Measurements from ENCODE around the gene PPIB. TPM values are rescaled to one million over a fixed set of nuclear protein-coding genes. Genes with fewer than 3 reads are reported as not detected.

PPIB gene
- polyA plus RNA-seq, 1 donor (not counting 4 experiments of a cell fraction or from before 2014, with no cell fraction given): 544 TPM

GRCh38 chr15:64141798-64142512 lies 20.9 kb downstream of the PPIB start:
- dilution Hi-C loops (cut with MboI; ENCODE audit: extremely low pct_ligation_motif_present, low sequenced_read_pairs): no loop called here
- H3K4me3 ChIP-seq (ENCODE audit: control insufficient read depth in 2 of 3, extremely low read depth in 1 of 3, insufficient read depth in 2 of 3, low read depth in 1 of 3, low read length in 3 of 3): no peak overlapping the region
- no peak overlapping the region for H3K27ac ChIP-seq (ENCODE audit: control insufficient read depth, insufficient read depth, low read length)
- FAIRE-seq: no peak
- H4K20me1 ChIP-seq (ENCODE audit: control insufficient read depth, extremely low read depth, insufficient read depth, low read length): no peaks in the 10 kb centered on the region
- H3K4me2 ChIP-seq (ENCODE audit: control insufficient read depth, extremely low read depth, insufficient read depth, low read depth, low read length): no peak overlapping the region
- no peaks in the 10 kb centered on the region for H3K4me1 ChIP-seq (ENCODE audit: control insufficient read depth, extremely low read depth, insufficient read depth, low read length)
- H3K9me1 ChIP-seq (ENCODE audit: control insufficient read depth, extremely low read depth, insufficient read depth, low read length): no peaks in the 10 kb centered on the region
- H3K36me3 ChIP-seq (ENCODE audit: control insufficient read depth in 2 of 2, extremely low read depth in 1 of 2, insufficient read depth in 2 of 2, low read length in 2 of 2): peaks cover 19% of the 10 kb centered on the region in 2 experiments
- no peaks in the 10 kb centered on the region for H3K79me2 ChIP-seq (ENCODE audit: control insufficient read depth, insufficient read depth, low read length)
- H2AFZ ChIP-seq (ENCODE audit: control insufficient read depth, low read length): no peak overlapping the region
- DNase-seq (ENCODE audit: low read depth, low spot score): no peak
- no peaks in the 10 kb centered on the region for H3K27me3 ChIP-seq (ENCODE audit: control insufficient read depth, extremely low read depth, insufficient read depth, low read length)
- H3K9me3 ChIP-seq (ENCODE audit: control insufficient read depth, low read depth, low read length): no peaks in the 10 kb centered on the region
- no peak for TF ChIP-seq CTCF (optimal IDR thresholded peaks at IDR 0.05 in 1 of 3, IDR thresholded peaks at IDR 0.05 in 1 of 3, conservative IDR thresholded peaks at IDR 0.05 in 1 of 3; ENCODE audit: extremely low read depth in 1 of 3, insufficient read depth in 2 of 3, low read length in 3 of 3)
- TF ChIP-seq EZH2 (IDR thresholded peaks at IDR 0.05; ENCODE audit: low read length): no peak
- H3K9ac ChIP-seq (ENCODE audit: control insufficient read depth, extremely low read depth, insufficient read depth, low read length): no peak overlapping the region

GRCh38 chr15:64138331-64138941 lies 24.4 kb downstream of the PPIB start:
- Histone ChIP-seq H4K20me1 (ENCODE audit: control insufficient read depth, extremely low read depth, insufficient read depth, low read length) (no peaks in the 10 kb centered on the region), H3K4me3 (ENCODE audit: control insufficient read depth in 2 of 3, extremely low read depth in 1 of 3, insufficient read depth in 2 of 3, low read depth in 1 of 3, low read length in 3 of 3) (no peak overlapping the region), H3K27ac (ENCODE audit: control insufficient read depth, insufficient read depth, low read length) (no peak overlapping the region), H3K36me3 (ENCODE audit: control insufficient read depth in 2 of 2, extremely low read depth in 1 of 2, insufficient read depth in 2 of 2, low read length in 2 of 2) (peaks cover 28 to 30% of the 10 kb centered on the region in 2 experiments), H3K4me2 (ENCODE audit: control insufficient read depth, extremely low read depth, insufficient read depth, low read depth, low read length) (no peak overlapping the region), H2AFZ (ENCODE audit: control insufficient read depth, low read length) (no peak overlapping the region), H3K9me1 (ENCODE audit: control insufficient read depth, extremely low read depth, insufficient read depth, low read length) (no peaks in the 10 kb centered on the region), H3K79me2 (ENCODE audit: control insufficient read depth, insufficient read depth, low read length) (no peaks in the 10 kb centered on the region), H3K9ac (ENCODE audit: control insufficient read depth, extremely low read depth, insufficient read depth, low read length) (no peak overlapping the region), H3K27me3 (ENCODE audit: control insufficient read depth, extremely low read depth, insufficient read depth, low read length) (no peaks in the 10 kb centered on the region), H3K4me1 (ENCODE audit: control insufficient read depth, extremely low read depth, insufficient read depth, low read length) (no peaks in the 10 kb centered on the region), H3K9me3 (ENCODE audit: control insufficient read depth, low read depth, low read length) (no peaks in the 10 kb centered on the region)
- dilution Hi-C loops (cut with MboI; ENCODE audit: extremely low pct_ligation_motif_present, low sequenced_read_pairs): no loop called here
- DNase-seq (ENCODE audit: low read depth, low spot score) (no peak), FAIRE-seq (no peak)
- TF ChIP-seq CTCF (optimal IDR thresholded peaks at IDR 0.05 in 1 of 3, IDR thresholded peaks at IDR 0.05 in 1 of 3, conservative IDR thresholded peaks at IDR 0.05 in 1 of 3; ENCODE audit: extremely low read depth in 1 of 3, insufficient read depth in 2 of 3, low read length in 3 of 3) (no peak), EZH2 (IDR thresholded peaks at IDR 0.05; ENCODE audit: low read length) (no peak)
